Activated CD4-positive, alpha-beta T cell treated with anti-CD3 and anti-CD28 coated beads, Interleukin-2, amount 50 U/mL, for 16 hours (primary cell): Measurements from ENCODE around the gene VSIR.

Source experiments
- DNase-seq: peaks from one replicate; pipeline ENCODE4 v3.0.0-alpha.2; 2020

VSIR gene

DNA sequence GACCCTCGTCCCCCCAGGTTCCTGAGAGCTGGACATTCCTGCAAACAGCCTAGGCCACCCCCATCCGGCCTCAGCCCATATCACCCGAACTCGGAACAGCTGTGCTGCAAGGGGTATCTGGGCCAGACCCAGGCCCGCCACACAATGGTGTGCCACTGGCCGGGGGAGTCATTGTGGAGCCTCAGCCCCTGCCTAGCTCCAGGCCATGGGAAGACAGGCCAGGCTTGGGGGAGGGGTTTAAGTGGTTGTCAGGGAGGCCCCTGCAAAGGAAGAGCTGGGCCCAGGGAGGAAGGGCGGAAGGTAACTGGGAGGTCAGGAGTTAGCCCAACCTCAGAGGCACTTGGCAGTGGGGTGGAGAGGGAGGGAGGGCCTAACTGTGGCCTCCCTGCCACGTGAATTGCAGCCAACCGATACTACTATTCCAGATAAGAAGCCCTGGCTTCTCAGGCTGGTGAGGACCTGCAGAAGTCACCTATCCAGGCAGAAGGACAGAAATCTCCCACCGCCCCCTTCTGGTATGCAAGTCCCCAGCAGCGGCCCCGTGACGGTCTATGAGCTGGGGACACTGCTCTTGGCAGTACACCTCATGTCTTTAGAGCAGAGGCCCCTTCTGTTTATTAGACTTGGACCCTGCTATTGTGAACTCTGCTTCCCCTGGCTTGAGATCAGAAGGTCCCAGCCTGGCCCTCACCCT is 26.8 kb downstream of the VSIR start:
- DNase-seq: no peak

DNA sequence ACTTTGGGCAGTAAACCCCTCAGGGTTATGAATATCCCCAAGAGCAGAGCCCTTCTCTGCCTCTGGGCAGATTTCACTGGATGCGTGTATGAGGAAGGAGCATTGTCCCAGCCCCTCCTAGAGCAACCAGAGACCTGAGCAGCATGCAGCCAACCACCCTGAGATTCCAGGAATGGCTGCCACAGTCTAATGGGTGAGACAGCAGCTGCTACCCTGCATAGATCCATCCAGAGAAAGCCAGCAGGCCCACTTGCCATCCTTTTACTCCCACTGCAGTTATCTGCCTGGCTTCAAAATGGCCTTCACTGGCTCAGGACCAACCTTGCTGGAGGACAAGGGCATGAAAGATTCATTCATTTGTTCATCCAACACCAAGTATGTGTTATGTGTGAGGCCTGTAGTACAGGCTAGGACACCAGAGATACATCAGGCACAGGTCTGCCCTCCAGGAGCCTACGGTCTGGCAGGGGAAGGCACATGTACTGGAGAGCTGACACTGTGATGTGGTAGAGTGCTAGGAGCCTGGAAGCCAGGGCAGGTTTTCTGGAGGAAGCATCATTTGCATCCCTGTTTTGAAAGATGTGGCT is 27.6 kb downstream of the VSIR start:
- no peak for DNase-seq

- DNase-seq: no peak
Observed at GRCh38 chr10:71744897-71745663, 28.2 kb downstream of the VSIR start.

- no peak for DNase-seq
Observed at GRCh38 chr10:71743866-71744265, 29.5 kb downstream of the VSIR start.

DNA sequence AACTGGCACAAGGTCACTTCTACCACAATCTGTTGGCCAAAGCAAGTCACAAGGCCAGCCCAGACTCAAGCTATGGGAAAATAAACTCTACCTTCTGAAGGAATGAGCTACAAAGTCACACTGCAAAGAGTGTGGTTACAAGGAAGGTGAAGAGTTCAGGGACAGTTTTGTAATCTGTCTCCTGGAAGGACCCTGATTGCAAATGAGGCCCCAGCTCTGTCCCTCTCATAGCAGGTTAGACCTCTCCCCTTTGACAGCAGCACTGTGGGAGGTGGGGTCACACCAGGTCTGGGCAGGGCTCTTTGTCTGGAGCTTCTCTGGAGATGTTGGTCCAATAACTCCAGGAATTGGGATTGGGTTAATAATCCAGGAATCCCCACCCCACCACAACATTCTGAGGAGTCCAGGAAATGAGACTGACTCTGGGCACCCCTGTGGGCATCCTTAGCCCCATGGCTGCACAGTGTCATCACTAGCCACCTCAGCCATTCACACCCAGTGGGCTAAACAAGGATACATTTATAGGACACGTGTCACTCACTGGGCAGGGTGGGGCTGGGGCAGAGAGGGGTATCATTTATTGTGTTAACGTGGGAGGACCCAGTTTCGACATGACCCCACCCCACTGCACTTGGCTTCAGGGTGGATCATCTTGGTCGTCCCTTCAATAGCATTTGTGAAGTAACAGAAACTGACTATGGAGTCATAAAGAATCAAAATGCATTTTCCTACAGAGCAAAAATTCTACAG is 30.1 kb downstream of the VSIR start:
- no peak for DNase-seq

DNA sequence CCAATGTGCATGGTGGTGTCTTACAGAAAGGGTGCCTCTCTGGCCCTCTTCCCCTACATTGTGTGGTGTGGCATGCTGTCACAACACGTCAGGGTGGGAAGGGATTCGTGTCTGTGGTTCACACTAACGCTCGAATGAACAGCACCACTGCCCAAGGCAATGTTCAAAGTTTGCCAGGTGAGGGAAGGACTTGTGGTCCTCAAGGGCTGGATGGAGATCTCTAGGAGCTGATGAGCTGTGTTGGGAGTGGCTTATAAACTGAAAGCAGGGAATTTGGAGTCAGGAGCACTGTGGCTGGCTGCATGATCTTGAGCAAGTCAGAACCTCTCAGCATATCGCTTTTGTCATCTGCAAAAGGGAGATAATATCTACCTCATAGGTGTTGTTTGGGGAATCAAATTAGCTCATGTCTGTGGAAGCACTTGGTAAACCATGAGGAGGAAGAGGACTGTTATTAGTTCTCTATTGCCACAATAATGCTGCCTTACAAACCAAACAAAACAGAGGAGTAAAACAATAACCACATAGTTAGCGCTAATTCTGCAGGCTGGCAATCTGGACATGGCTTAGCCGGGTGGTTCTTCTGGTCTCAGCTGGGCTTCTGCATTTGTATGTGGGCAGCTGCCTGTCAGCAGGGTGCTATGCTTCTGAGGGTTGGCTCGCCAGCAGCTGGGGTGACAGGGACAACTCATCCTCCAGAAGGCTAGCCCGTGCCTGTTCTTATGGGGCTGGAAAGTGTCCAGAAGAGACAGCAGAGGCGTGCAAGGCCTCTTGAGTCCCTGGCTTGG is 30.8 kb downstream of the VSIR start:
- DNase-seq: no peak

- DNase-seq: no peak
Observed at GRCh38 chr10:71741671-71742070, 31.6 kb downstream of the VSIR start.

- no peak for DNase-seq
Observed at GRCh38 chr10:71741029-71741428, 32.3 kb downstream of the VSIR start.

DNA sequence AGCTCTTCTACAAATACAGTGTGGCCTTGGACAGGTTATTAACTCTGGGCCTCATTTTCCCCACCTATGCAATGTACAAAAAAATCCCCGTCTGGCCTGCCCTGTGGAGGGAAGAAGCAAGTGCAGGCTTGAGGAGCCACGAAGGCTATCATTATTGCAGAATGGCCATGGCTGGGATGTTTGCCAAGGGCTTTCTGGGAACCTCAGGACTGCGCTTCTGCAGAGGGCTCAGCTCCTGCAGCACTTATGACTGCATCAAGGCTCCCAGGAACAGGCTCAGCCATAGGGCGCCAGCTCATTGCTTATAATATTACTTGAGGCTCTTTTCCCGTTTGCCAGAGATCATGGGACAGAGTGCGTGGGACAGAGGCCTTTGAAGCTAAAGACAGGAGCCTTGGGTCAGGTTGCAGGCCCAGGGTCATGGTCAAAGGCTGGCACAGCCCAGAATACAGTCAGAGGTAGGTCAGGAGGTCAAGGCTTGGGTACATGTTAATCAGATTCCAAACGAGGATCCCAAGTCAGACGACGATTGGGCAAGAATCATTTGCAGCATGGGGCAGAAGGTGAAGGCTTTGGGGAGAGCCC is 33.2 kb downstream of the VSIR start:
- DNase-seq: no peak

GRCh38 chr10:71739358-71739900 is 33.9 kb downstream of the VSIR start:
- DNase-seq: no peak

DNA sequence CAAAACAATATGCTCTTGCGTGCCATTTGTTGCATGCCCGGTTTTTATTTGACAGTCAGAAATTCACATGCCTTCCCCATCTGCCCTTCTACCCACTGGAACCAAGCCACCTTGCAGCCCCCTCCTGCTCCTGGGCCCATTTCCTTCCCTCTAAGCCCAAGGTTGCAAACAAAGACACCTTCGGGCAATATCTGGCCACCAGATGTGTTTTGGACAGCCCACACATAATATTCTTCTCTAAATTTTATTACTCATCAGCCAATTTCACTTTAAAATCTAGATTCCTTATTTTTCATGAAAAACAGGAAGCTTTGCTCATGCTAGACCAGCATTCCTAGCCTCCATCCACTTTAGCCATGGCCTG is 35.5 kb downstream of the VSIR start:
- DNase-seq: no peak

DNA sequence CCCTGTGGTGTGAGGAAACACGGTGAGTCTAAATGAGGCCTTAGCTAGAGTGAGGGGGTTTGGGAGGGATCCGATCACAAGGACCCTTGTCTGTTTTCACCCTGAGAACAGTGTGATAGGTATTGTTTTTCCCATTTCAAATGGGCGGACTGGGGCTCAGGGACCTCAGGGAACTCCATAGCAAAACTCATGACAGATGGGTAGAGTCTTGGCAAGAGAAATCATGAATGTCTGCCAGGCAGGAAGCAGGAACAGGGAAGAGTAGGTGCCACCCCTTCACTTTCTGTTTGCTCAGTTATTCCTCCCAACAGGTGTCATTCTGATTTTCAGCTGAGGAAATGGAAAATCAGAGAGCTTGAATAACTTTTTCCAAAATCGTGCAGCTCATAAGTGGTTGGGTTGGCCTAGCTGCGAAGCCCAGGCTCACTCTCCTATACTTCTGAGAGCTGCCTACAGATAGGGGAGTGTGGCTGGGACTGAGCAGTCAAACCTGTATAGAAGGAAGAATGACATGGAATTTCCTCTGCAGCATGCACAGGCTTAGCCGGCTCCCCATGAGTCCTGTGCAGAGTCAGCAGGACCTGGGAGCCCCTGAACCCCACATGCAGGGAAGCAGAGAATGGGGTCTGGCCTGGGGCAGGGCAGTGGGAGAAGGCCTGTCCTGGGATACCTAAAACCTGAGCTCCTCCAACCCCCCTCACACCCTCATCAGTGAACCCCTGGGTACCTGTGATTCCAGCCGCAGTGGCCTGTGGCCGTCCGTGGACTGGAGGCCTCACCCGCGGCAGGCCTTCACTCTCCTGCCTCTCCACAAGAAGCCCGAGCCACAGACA is 36.1 kb downstream of the VSIR start:
- no peak for DNase-seq

DNA sequence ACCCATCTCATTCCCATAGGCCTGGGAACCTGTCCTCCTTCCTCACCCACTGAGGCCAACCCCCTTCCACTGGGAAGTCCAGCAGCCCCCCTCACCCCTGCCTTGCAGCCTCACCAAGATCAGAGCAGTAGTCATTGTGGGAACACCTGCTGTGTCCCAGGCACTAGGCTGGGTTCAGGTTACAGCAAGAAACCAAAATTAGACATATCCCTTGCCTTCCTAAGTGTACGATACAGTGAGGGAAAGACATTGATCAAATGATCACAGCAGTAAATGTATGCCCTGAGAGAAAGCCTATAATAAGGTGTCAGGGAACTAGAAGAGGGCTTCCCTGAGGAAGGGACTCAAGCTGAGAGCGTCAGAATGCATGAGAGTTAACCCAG is 36.8 kb downstream of the VSIR start:
- DNase-seq: no peak

DNA sequence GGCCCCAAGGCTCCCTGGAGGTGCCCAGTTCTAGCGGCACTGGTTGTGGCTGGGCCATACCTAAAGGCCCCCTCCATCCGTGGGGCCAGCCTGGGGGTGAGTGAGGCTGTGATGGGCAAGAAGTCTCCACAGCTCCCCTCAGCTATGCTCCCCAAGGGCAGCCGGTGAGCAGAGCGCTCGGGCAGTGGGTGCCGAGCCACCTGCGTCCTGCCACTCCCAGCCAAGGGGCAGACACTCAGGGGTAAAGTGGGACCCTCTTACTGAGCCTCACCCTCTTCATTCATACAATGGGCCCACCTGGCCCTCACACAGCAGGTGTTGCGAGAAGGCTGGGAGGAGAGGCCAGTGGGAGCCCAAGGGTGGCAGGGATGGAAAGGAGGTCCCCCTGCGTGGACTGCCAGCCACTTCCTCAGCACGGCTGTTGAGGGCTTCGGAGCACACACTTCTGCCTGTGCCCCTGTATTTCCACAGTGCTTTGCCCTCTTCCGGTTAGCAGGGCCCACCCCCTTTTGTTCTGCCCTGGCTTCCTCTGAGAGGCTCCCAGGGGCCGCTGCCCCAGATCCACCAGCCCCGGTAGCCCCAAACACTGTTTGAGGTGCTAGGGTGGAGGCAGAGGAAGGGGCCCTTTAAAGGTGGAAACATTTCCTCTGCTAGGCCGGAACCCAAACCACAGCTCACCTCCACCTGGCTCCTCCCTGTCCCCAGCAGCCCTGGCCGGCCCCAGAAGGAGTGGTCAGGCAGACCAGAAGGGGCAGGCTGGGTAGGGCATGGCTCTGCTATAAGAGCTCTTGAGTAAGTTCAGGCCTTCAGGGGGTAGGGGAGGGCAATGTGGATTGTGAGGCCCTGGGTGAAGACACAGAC is 37.4 kb downstream of the VSIR start:
- DNase-seq: peak; percentile 51

GRCh38 chr10:71734797-71735196 is 38.5 kb downstream of the VSIR start:
- DNase-seq: no peak

GRCh38 chr10:71731791-71732190 is 41.5 kb downstream of the VSIR start:
- no peak for DNase-seq

GRCh38 chr10:71729161-71729636 is 44.1 kb downstream of the VSIR start:
- no peak for DNase-seq

DNA sequence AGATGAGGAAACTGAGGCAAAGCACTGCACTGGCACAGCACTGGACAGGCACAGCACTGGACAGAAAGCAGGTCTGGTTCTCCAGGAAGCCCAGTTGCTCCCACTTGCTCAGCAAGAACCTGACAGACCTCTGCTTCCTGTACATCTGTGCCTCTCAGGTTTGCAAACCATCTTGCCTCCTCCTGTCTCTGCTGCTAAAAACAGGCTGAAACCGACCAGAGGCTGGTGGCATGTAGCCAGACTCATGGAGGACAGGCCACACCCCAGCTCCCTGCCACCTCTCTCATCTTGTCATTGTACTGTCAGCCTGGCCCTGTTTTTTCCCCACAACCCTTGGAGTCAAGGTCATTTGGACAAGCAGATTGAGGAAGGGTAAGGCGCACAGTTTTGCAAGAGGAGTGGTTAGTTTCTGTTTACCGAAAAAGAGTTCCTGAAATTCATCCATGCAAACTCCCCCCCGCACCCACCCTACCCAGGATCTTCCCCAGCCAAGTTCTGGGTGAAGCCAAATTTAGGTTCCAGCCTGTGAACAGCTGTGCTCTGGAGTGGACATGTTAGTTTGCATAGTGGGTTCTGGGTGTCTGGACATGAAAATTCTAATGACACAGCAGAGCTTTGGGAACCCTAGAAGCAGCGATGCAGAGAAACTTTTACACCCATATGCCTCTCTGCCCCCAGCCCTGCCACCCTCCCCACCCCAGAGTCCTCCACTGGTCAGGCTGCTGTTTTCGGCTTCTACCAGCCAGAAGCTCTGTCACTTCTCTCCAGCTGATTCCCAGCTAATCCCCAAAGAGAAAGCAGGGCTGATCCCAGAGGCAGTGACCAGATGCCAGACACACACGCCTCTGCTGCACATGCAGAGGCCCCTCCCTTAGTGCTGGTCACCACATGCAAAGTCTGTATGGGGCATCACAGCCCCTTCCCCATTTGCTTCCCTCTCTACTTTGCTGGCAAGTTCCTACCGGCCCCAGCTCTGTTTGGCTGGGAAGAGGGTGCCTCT is 45.3 kb downstream of the VSIR start:
- DNase-seq: peak; percentile 60
